Left ventricle myocardium inferior (tissue), 1 donor: ENCODE data around the gene MTUS2. TPM values are rescaled to one million over a fixed set of nuclear protein-coding genes. Genes with fewer than 3 reads are reported as not detected.

Source experiments
- DNase-seq: peaks from one replicate; pipeline ENCODE4 v3.0.0-alpha.2; 2020
- H3K27ac ChIP-seq: fragments of 200-600 bp; replicated peaks from 2 replicates; pipeline ENCODE4 v1.8.0; 2021
- H3K27me3 ChIP-seq: fragments of 200-600 bp; 2 replicates; pipeline ENCODE4 v1.8.0; 2021; ENCODE audit warnings: low read depth
- H3K36me3 ChIP-seq: fragments of 200-600 bp; 2 replicates; pipeline ENCODE4 v1.8.0; 2021
- H3K4me1 ChIP-seq: fragments of 200-600 bp; 2 replicates; pipeline ENCODE4 v1.8.0; 2021
- H3K4me3 ChIP-seq: fragments of 200-600 bp; 2 replicates; pipeline ENCODE4 v1.8.0; 2021; ENCODE audit warnings: mild to moderate bottlenecking, moderate library complexity
- H3K9me3 ChIP-seq: fragments of 200-600 bp; replicated peaks from 2 replicates; pipeline ENCODE4 v1.8.0; 2021
- CTCF ChIP-seq: fragments of 200-600 bp; IDR thresholded peaks from 2 replicates; pipeline ENCODE4 v1.8.0; 2021; ENCODE audit warnings: antibody characterized with exemption, mild to moderate bottlenecking, borderline replicate concordance
- intact Hi-C: fragments of 100-400 bp; cut with micrococcal nuclease; formaldehyde crosslinking; loops from one replicate; pipeline ENCODE4 v1.11.0; 2022
- total RNA-seq: library from RNA; stranded (reverse); fragmentation: NEBNext Ultra II Directional; extraction: Animal tissue kit (Norgen Biotek cat#: 25700); gene quantifications from one replicate; pipeline ENCODE4 v1.2.1, GENCODE V29; 2021
- donor health status: DM: no; HTN: yes; CAD: no; lungs with severe emphysema.

Gene MTUS2
- total RNA-seq, 1 donor from 2014 or later, result 101 TPM

- no peaks in the 10 kb centered on the region for H3K27me3 ChIP-seq
- intact Hi-C loops, result no loop called here
- H3K27ac ChIP-seq, result no peak overlapping the region
- H3K4me1 ChIP-seq, result peaks cover 13% of the 10 kb centered on the region
- no peak overlapping the region for H3K4me3 ChIP-seq
- H3K36me3 ChIP-seq, result no peaks in the 10 kb centered on the region
- no peak for TF ChIP-seq CTCF
- H3K9me3 ChIP-seq, result no peaks in the 10 kb centered on the region
- DNase-seq, result no peak
Measured at GRCh38 chr13:29543230-29544215, 723.4 kb downstream of the MTUS2 start.

- H3K27me3 ChIP-seq, result no peaks in the 10 kb centered on the region
- no peak for DNase-seq
- H3K4me1 ChIP-seq, result no peaks in the 10 kb centered on the region
- no peak for TF ChIP-seq CTCF
- no peak overlapping the region for H3K27ac ChIP-seq
- intact Hi-C loops, result no loop called here
- no peaks in the 10 kb centered on the region for H3K9me3 ChIP-seq
- no peak overlapping the region for H3K4me3 ChIP-seq
- no peaks in the 10 kb centered on the region for H3K36me3 ChIP-seq
Measured at GRCh38 chr13:29545988-29546387, 725.8 kb downstream of the MTUS2 start.

GRCh38 chr13:29546662-29547061 is 726.5 kb downstream of the MTUS2 start:
- no peak overlapping the region for H3K4me3 ChIP-seq
- H3K27ac ChIP-seq, result no peak overlapping the region
- H3K9me3 ChIP-seq, result no peaks in the 10 kb centered on the region
- intact Hi-C loops, result no loop called here
- H3K36me3 ChIP-seq, result no peaks in the 10 kb centered on the region
- H3K27me3 ChIP-seq, result no peaks in the 10 kb centered on the region
- no peaks in the 10 kb centered on the region for H3K4me1 ChIP-seq
- TF ChIP-seq CTCF, result no peak
- no peak for DNase-seq

GRCh38 chr13:29547153-29547552 is 727.0 kb downstream of the MTUS2 start:
- no peaks in the 10 kb centered on the region for H3K36me3 ChIP-seq
- no peak for DNase-seq
- intact Hi-C loops, result no loop called here
- no peaks in the 10 kb centered on the region for H3K27me3 ChIP-seq
- H3K4me1 ChIP-seq, result no peaks in the 10 kb centered on the region
- H3K27ac ChIP-seq, result no peak overlapping the region
- TF ChIP-seq CTCF, result no peak
- no peaks in the 10 kb centered on the region for H3K9me3 ChIP-seq
- no peak overlapping the region for H3K4me3 ChIP-seq

- DNase-seq, result no peak
- Histone ChIP-seq H3K9me3 (no peaks in the 10 kb centered on the region), H3K27me3 (no peaks in the 10 kb centered on the region), H3K4me1 (no peaks in the 10 kb centered on the region), H3K27ac (no peak overlapping the region), H3K36me3 (peaks cover 11% of the 10 kb centered on the region), H3K4me3 (no peak overlapping the region)
- TF ChIP-seq CTCF, result no peak
- intact Hi-C loops, result no loop called here
Measured at GRCh38 chr13:29548722-29549121, 728.6 kb downstream of the MTUS2 start.
